ACC112 (cell line): ENCODE measurements around the gene ASB8.
"Not testable (repeated sequence)": the region's sequence is repeated elsewhere in the genome, so short reads cannot be mapped to it uniquely, and the experiment has no call there.

ENCODE experiments used
- H2AFZ ChIP-seq: fragments of 200-600 bp; sonication (generic); one replicate; pipeline ENCODE4 v1.6.0; 2017; ENCODE audit warnings: antibody characterized with exemption, low read length; ENCODE audit not compliant: unreplicated experiment
- H3K27ac ChIP-seq: fragments of 200-600 bp; sonication (generic); 2 replicates; pipeline ENCODE4 v1.5.1; 2014; ENCODE audit warnings: low read depth, mild to moderate bottlenecking, antibody characterized with exemption, low read length, moderate library complexity
- H3K27me3 ChIP-seq: fragments of 200-600 bp; sonication (generic); 2 replicates; pipeline ENCODE4 v1.6.1; 2014; ENCODE audit warnings: mild to moderate bottlenecking, antibody characterized with exemption, low read length, moderate library complexity, mixed read lengths; ENCODE audit not compliant: insufficient read depth
- H3K36me3 ChIP-seq: fragments of 200-600 bp; sonication (generic); 2 replicates; pipeline ENCODE4 v1.6.1; 2016; ENCODE audit warnings: mild to moderate bottlenecking, antibody characterized with exemption, low read length, moderate library complexity, mixed read lengths; ENCODE audit not compliant: insufficient read depth
- H3K4me1 ChIP-seq: fragments of 200-600 bp; sonication (generic); one replicate; pipeline ENCODE4 v1.6.1; 2016; ENCODE audit warnings: low read length, mixed read lengths; ENCODE audit not compliant: insufficient read depth, unreplicated experiment, control insufficient read depth
- H3K4me3 ChIP-seq: fragments of 200-600 bp; sonication (generic); 2 replicates; pipeline ENCODE4 v1.5.1; 2014; ENCODE audit warnings: mild to moderate bottlenecking, low read depth, low read length
- H3K79me2 ChIP-seq: fragments of 200-600 bp; sonication (generic); one replicate; pipeline ENCODE4 v1.6.0; 2016; ENCODE audit warnings: low read length; ENCODE audit not compliant: control insufficient read depth, unreplicated experiment, insufficient read depth

Gene ASB8

DNA sequence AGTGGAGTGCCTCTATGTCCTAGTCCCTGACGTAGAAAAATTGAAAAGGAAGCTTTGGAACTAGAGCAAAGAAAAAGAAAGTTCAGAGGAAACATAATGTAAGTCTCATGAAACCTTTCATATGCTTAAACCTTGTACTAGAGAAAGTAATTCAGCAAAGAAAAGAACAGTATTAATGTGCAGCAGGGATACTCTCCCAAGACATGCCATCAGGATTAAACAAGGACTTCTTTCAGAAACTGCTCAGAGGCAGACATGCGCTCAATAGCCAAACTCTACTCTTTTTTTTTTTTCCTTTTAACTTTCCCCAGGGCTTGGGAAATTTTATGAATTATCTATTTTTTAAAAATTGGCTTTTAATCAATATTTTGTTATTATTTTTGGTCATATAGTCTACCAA, 7.1 kb upstream of the ASB8 start:
- Histone ChIP-seq H3K4me1 (no peaks in the 10 kb centered on the region), H3K27me3 (no peaks in the 10 kb centered on the region), H3K79me2 (no peaks in the 10 kb centered on the region), H3K36me3 (no peaks in the 10 kb centered on the region), H3K4me3 (no peak overlapping the region), H3K27ac (no peak overlapping the region), H2AFZ (no peak overlapping the region)

DNA sequence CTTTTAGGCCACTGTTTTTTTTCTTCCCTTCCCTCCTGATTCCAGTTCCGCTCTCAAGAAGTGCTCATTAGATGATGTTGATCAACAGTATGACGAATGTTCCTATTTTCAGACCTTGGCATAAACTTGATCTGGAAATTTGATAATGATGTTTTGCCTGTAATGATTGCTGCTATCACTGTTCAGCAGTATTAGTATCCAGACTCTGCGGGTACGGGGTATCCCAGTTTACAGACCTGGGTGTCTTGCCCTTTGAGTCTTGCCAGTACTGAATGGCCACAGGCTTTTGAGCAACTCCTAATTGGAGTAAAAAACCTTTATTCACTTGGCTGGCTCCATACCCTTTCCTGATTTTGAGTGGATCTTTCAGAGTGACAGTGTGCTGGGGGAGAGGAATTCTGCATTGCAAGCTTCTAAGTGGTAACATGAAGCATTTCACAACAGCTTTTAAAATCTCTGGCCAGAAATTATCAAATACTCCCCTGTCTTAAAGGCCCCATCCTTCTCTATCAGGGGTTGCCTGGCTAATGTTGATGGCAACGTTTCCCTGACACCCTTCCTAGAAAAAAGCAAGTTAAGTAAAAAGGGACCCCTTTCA, 5.9 kb upstream of the ASB8 start:
- H3K27me3 ChIP-seq: no peaks in the 10 kb centered on the region
- no peaks in the 10 kb centered on the region for H3K4me1 ChIP-seq
- no peak overlapping the region for H3K4me3 ChIP-seq
- no peak overlapping the region for H3K27ac ChIP-seq
- H2AFZ ChIP-seq: no peak overlapping the region
- no peaks in the 10 kb centered on the region for H3K36me3 ChIP-seq
- no peaks in the 10 kb centered on the region for H3K79me2 ChIP-seq

DNA sequence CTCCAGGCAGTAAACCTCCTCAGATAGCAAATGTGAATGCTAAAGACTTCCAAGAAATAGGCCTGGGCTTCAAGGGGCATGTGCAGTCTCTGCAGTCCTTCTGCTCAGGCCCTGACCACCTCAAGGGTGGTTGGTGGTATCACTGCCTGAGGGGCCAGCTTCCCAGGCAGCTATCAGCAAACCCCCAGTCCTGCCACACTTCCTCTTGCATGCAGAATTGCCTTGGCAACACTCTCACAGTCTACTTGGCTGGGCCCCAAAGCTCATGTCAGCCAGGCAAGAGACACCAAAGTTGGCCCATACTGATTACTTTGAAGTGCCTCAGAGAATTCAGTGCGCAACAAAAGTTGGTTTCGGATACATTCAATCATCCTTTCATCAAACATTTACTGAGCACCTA, 3.5 kb upstream of the ASB8 start:
- no peak overlapping the region for H3K27ac ChIP-seq
- peaks cover 6% of the 10 kb centered on the region for H3K4me1 ChIP-seq
- H2AFZ ChIP-seq: no peak overlapping the region
- peaks cover 4% of the 10 kb centered on the region for H3K79me2 ChIP-seq
- H3K27me3 ChIP-seq: no peaks in the 10 kb centered on the region
- H3K4me3 ChIP-seq: no peak overlapping the region
- H3K36me3 ChIP-seq: no peaks in the 10 kb centered on the region

DNA sequence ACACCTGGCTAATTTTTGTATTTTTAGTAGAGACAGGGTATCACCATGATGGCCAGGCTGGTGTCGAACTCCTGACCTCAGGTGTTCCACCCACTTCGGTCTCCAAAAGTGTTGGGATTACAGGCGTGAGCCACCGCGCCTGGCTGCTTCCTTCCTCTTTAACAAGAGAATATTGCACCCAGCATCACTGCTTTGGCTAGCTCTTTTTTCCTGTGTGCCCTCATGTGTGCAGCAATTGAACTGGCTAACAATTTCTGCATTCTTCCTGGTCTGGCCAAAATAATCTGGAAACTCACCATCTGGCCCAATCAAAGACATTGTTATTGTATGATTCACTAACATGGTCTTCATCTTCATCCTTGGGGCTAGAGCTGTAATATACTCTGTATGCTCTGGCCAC, 2.7 kb upstream of the ASB8 start:
- Histone ChIP-seq H3K4me1 (peaks cover 6% of the 10 kb centered on the region), H3K27me3 (no peaks in the 10 kb centered on the region), H3K79me2 (peaks cover 7% of the 10 kb centered on the region), H3K36me3 (no peaks in the 10 kb centered on the region), H3K27ac (no peak overlapping the region), H3K4me3 (no peak overlapping the region), H2AFZ (no peak overlapping the region)

GRCh38 chr12:48157889-48158370, 615 bp upstream of the ASB8 start:
- Histone ChIP-seq H3K27me3 (no peaks in the 10 kb centered on the region), H3K79me2 (peaks cover 9% of the 10 kb centered on the region), H3K4me1 (peaks cover 6% of the 10 kb centered on the region), H3K27ac (no peak overlapping the region), H3K4me3 (peak overlapping the region; percentile 90), H2AFZ (peak overlapping the region; percentile 98), H3K36me3 (no peaks in the 10 kb centered on the region)

DNA sequence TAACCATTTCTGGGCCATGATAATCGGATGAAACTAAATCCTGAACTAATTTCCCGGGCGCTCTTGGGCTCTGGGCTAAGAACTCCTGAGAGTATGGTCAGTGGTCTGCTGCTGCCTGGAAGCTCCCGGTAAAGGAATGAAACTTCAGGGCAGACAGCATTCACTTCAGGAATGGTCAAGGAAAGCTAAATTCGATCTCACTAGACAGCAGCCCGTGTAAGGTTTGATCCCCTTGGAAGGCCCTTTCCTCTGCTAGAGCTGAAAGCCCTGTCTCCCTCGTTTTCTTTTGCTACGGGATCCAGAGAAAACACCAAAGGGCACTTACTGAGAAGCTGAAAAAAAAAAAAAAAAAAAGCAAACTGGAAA, 680 bp downstream of the ASB8 start:
- Histone ChIP-seq H3K27me3 (no peaks in the 10 kb centered on the region), H3K79me2 (peaks cover 9% of the 10 kb centered on the region), H3K27ac (no peak overlapping the region), H3K4me3 (peak overlapping the region; percentile 90), H3K4me1 (peaks cover 6% of the 10 kb centered on the region), H3K36me3 (no peaks in the 10 kb centered on the region), H2AFZ (no peak overlapping the region)

- not testable (repeated sequence) for H2AFZ ChIP-seq, H3K79me2 ChIP-seq, H3K36me3 ChIP-seq, H3K27me3 ChIP-seq, H3K4me1 ChIP-seq, H3K4me3 ChIP-seq, H3K27ac ChIP-seq
These were observed 1.5 kb downstream of the ASB8 start for GRCh38 chr12:48155786-48156185.

DNA sequence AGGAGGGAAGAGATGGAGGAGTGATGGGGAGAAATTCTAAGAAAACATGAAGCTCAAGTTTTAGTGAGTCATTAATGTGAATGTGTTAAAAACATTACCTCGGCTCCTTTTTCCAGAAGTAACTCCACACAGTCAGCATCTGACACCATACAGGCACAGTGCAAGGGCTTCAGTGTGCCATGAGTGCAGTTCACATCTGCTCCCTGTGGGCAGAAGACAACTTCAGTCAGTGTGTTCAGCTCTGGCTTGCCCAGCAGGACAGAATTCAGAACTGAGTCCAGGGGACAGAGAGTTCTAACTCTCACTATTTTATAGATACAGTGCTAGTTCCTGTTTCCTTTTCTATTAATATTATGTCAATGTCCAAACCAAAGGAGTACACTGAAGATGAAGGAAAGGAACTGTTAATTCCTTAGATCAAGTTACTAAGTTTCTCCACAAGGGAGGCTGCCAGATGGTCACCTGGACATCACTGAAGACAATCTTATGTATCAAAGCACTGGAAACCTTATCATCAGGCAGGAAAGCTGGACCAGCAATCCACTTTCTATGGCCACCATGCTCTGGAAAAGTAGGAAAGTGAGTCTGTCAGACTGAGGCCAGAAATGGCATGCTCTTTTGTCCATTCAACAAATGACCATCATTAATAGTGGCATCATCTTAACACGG, 6.1 kb downstream of the ASB8 start:
- Histone ChIP-seq H2AFZ (no peak overlapping the region), H3K4me1 (no peaks in the 10 kb centered on the region), H3K4me3 (no peak overlapping the region), H3K27ac (no peak overlapping the region), H3K36me3 (peaks cover 19% of the 10 kb centered on the region), H3K79me2 (peaks cover 8% of the 10 kb centered on the region), H3K27me3 (no peaks in the 10 kb centered on the region)

DNA sequence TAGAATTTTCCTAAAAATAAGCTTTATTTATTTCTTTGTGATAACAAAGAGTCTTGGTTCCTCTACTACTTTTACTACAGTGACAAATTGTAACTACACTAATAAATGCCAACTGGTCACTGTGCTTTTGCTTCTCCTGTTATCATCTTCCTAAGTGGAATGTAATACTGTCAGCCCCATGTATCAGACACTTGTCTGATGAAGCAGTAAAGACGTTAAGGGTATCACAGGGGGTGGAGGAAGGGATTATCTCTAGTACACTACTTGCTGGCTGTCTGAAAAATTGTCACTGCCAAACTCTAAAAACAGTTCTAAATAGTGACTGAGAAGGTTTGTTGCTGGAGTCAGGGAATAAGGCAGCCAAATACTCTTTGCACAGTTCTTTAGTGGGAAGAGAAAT, 11.3 kb downstream of the ASB8 start:
- Histone ChIP-seq H2AFZ (no peak overlapping the region), H3K27ac (no peak overlapping the region), H3K27me3 (no peaks in the 10 kb centered on the region), H3K36me3 (peaks cover 22% of the 10 kb centered on the region), H3K4me1 (no peaks in the 10 kb centered on the region), H3K4me3 (no peak overlapping the region), H3K79me2 (no peaks in the 10 kb centered on the region)

GRCh38 chr12:48143898-48144297, 13.4 kb downstream of the ASB8 start:
- Histone ChIP-seq H3K4me3 (no peak overlapping the region), H3K27me3 (no peaks in the 10 kb centered on the region), H2AFZ (no peak overlapping the region), H3K79me2 (no peaks in the 10 kb centered on the region), H3K36me3 (peaks cover 8% of the 10 kb centered on the region), H3K4me1 (no peaks in the 10 kb centered on the region), H3K27ac (no peak overlapping the region)
